ENCODE results near the gene PRPF8.

DNA sequence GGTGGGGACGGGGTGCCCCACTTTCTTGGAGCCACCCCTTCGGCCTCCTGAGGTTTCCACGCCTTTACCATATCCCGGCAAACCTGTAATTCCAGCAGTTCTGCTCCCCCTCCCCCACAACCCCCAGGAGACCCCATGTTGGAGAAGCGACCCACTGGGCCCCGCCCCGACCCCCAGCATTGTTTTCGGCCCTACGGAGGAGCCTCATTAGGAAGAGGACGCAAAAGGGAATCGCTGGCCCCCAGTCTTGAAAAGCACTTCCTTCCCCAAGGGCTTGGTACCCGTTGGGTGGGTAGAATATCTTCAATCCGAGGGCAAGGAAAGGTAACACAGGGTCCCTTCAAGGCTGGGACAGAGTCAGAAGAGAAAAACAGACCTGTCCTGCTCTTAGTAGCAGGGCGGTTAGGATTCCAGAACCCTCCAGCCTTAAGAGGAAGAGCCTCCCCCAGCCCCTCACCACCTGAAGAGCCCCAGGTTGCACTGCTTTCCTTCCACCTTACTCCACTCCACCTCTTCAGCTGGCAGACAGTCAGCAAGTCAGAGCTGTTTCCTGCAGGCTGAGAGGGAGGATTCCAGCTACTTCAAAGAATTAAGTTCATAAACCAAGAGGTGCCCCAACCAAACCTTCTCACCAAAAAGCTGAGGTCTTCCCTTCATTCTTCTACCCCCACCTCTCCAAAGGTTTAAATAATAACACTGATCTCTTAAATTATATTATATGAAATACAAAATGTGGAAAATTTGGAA is 26.3 kb upstream of the PRPF8 start:
- TF ChIP-seq, protein P1, sequence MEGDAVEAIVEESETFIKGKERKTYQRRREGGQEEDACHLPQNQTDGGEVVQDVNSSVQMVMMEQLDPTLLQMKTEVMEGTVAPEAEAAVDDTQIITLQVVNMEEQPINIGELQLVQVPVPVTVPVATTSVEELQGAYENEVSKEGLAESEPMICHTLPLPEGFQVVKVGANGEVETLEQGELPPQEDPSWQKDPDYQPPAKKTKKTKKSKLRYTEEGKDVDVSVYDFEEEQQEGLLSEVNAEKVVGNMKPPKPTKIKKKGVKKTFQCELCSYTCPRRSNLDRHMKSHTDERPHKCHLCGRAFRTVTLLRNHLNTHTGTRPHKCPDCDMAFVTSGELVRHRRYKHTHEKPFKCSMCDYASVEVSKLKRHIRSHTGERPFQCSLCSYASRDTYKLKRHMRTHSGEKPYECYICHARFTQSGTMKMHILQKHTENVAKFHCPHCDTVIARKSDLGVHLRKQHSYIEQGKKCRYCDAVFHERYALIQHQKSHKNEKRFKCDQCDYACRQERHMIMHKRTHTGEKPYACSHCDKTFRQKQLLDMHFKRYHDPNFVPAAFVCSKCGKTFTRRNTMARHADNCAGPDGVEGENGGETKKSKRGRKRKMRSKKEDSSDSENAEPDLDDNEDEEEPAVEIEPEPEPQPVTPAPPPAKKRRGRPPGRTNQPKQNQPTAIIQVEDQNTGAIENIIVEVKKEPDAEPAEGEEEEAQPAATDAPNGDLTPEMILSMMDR (IDR thresholded peaks at IDR 0.05): no peak
- TF ChIP-seq POLR2AphosphoS5 (IDR thresholded peaks at IDR 0.05): no peak
